ENCODE results near the gene HDGF. TPM values are rescaled to one million over a fixed set of nuclear protein-coding genes. Genes with fewer than 3 reads are reported as not detected.
A peak's percentile ranks its signal among the peaks of the same experiment; 100 is the strongest.

The HDGF gene
- total and polyA plus RNA-seq, 2 experiments from 2014 or later, result 106 to 251 TPM

GRCh38 chr1:156755527-156755950, 4.1 kb upstream of the HDGF start:
- Histone ChIP-seq H3K79me2 (replicated peaks; ENCODE audit: insufficient read depth) (peaks cover 19% of the 10 kb centered on the region), H3K27ac (ENCODE audit: low read depth) (no peak overlapping the region), H4K20me1 (replicated peaks; ENCODE audit: insufficient read depth) (no peaks in the 10 kb centered on the region), H3K36me3 (ENCODE audit: insufficient read depth) (no peaks in the 10 kb centered on the region), H3K4me1 (ENCODE audit: insufficient read depth) (peaks cover 16% of the 10 kb centered on the region; the same call in 1 of the 2 replicates), H3F3A (replicated peaks; ENCODE audit: low read depth) (peaks cover 11% of the 10 kb centered on the region; the same call in 1 of the 2 replicates), H3K27me3 (ENCODE audit: insufficient read depth) (no peaks in the 10 kb centered on the region), H3K4me3 (no peak overlapping the region), H3K9me2 (ENCODE audit: insufficient read depth) (no peaks in the 10 kb centered on the region), H2AFZ (no peak overlapping the region), H3K4me2 (no peak overlapping the region)
- 0 out of 3 replicates have a peak, but pooled peaks cover 2% of the 10 kb centered on the region for H3K36me3 Mint-ChIP-seq (ENCODE audit: low read depth)
- ATAC-seq, result no peak
- H3K27me3 Mint-ChIP-seq (ENCODE audit: insufficient read depth, low read depth, poor library complexity), result peaks cover 13% of the 10 kb centered on the region
- no peak overlapping the region for H3K27ac Mint-ChIP-seq
- H3K9me3 Mint-ChIP-seq, result no peaks in the 10 kb centered on the region
- TF ChIP-seq CTCF (conservative IDR thresholded peaks at IDR 0.05; ENCODE audit: low read depth in 2 of 2) (no peak), ETS1 (IDR thresholded peaks at IDR 0.05) (no peak), EZH2 (IDR thresholded peaks at IDR 0.05; ENCODE audit: low read depth, unreplicated experiment) (no peak), NANOG (IDR thresholded peaks at IDR 0.05; ENCODE audit: borderline replicate concordance) (no peak), REST (IDR thresholded peaks at IDR 0.05; ENCODE audit: unreplicated experiment) (no peak)
- peaks cover 10% of the 10 kb centered on the region for H3K4me1 Mint-ChIP-seq
- DNase-seq (ENCODE audit: low spot score), result no peak
- no peak overlapping the region for H3K4me3 Mint-ChIP-seq

GRCh38 chr1:156754219-156754618, 2.7 kb upstream of the HDGF start:
- Histone ChIP-seq H3K79me2 (replicated peaks; ENCODE audit: insufficient read depth) (peaks cover 33% of the 10 kb centered on the region), H3K27me3 (ENCODE audit: insufficient read depth) (no peaks in the 10 kb centered on the region), H3K27ac (ENCODE audit: low read depth) (0 out of 2 replicates have a peak overlapping the region, but pooled peaks have one; percentile 27), H4K20me1 (replicated peaks; ENCODE audit: insufficient read depth) (peaks cover 4% of the 10 kb centered on the region; the same call in 1 of the 2 replicates), H3K4me3 (no peak overlapping the region), H3K36me3 (ENCODE audit: insufficient read depth) (no peaks in the 10 kb centered on the region), H2AFZ (no peak overlapping the region), H3K4me1 (ENCODE audit: insufficient read depth) (peaks cover 21% of the 10 kb centered on the region), H3F3A (replicated peaks; ENCODE audit: low read depth) (peaks cover 11% of the 10 kb centered on the region), H3K4me2 (no peak overlapping the region), H3K9me2 (ENCODE audit: insufficient read depth) (no peaks in the 10 kb centered on the region)
- H3K9me3 Mint-ChIP-seq, result no peaks in the 10 kb centered on the region
- peaks cover 13% of the 10 kb centered on the region for H3K27me3 Mint-ChIP-seq (ENCODE audit: insufficient read depth, low read depth, poor library complexity)
- H3K36me3 Mint-ChIP-seq (ENCODE audit: low read depth), result peaks cover 14% of the 10 kb centered on the region; the same call in 2 of the 3 replicates
- no peak for ATAC-seq
- H3K27ac Mint-ChIP-seq, result no peak overlapping the region
- H3K4me3 Mint-ChIP-seq, result no peak overlapping the region; the same call in 2 of the 3 replicates
- DNase-seq (ENCODE audit: low spot score), result no peak
- H3K4me1 Mint-ChIP-seq, result peaks cover 19% of the 10 kb centered on the region
- TF ChIP-seq CTCF (conservative IDR thresholded peaks at IDR 0.05; ENCODE audit: low read depth in 2 of 2), result no peak

All from GM23338 (cell line).